Gastrocnemius medialis (tissue), 4 donors: Measurements from ENCODE around the gene CSNK1G1.

Source experiments
- CTCF ChIP-seq, 5 experiments: fragments of 450-650 bp in 3 of 5; fragments of 200-600 bp in 2 of 5; sonication (generic) in 2 of 5; IDR thresholded peaks in 4 of 5; conservative IDR thresholded peaks in 1 of 5; 1 replicate in 4 of 5; 2 replicates in 1 of 5; pipeline ENCODE4 v1.5.1; 2016 to 2019; ENCODE audit warnings: antibody characterized with exemption in 5 of 5, mild to moderate bottlenecking in 3 of 5, moderate library complexity in 3 of 5
- POLR2A ChIP-seq, 2 donors: fragments of 450-650 bp; IDR thresholded peaks; one replicate each; pipeline ENCODE4 v1.6.1; 2017; ENCODE audit warnings: antibody characterized with exemption in 2 of 2, mild to moderate bottlenecking in 2 of 2, moderate library complexity in 2 of 2

- no peak for TF ChIP-seq CTCF (IDR thresholded peaks at IDR 0.05 in 4 of 5, conservative IDR thresholded peaks at IDR 0.05 in 1 of 5)
- no peak for TF ChIP-seq POLR2A (IDR thresholded peaks at IDR 0.05)
These were observed 207.8 kb downstream of the CSNK1G1 start for GRCh38 chr15:64148168-64148567.
